ENCODE measurements around the gene HOXC6. TPM values are rescaled to one million over a fixed set of nuclear protein-coding genes. Genes with fewer than 3 reads are reported as not detected.

HOXC6 gene
- total and polyA plus RNA-seq, 2 experiments from 2014 or later = not detected

- H3K36me3 ChIP-seq = no peaks in the 10 kb centered on the region
- no peak overlapping the region for H3K4me3 ChIP-seq
- no peaks in the 10 kb centered on the region for H3K4me1 ChIP-seq (ENCODE audit: low read depth)
- H3K9me3 ChIP-seq (ENCODE audit: low read depth) = no peaks in the 10 kb centered on the region
- TF ChIP-seq, protein P1, sequence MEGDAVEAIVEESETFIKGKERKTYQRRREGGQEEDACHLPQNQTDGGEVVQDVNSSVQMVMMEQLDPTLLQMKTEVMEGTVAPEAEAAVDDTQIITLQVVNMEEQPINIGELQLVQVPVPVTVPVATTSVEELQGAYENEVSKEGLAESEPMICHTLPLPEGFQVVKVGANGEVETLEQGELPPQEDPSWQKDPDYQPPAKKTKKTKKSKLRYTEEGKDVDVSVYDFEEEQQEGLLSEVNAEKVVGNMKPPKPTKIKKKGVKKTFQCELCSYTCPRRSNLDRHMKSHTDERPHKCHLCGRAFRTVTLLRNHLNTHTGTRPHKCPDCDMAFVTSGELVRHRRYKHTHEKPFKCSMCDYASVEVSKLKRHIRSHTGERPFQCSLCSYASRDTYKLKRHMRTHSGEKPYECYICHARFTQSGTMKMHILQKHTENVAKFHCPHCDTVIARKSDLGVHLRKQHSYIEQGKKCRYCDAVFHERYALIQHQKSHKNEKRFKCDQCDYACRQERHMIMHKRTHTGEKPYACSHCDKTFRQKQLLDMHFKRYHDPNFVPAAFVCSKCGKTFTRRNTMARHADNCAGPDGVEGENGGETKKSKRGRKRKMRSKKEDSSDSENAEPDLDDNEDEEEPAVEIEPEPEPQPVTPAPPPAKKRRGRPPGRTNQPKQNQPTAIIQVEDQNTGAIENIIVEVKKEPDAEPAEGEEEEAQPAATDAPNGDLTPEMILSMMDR (IDR thresholded peaks at IDR 0.05; ENCODE audit: low read depth, low read length) = no peak
- no peak overlapping the region for H3K27ac ChIP-seq
- peaks cover 100% of the 10 kb centered on the region for H3K27me3 ChIP-seq
- no peak for DNase-seq (ENCODE audit: low read depth in 1 of 2, low spot score in 1 of 2)
These were observed 17.2 kb downstream of the HOXC6 start for GRCh38 chr12:54045401-54045800.

GRCh38 chr12:54045868-54046521, 17.8 kb downstream of the HOXC6 start:
- Histone ChIP-seq H3K36me3 (no peaks in the 10 kb centered on the region), H3K4me1 (ENCODE audit: low read depth) (no peaks in the 10 kb centered on the region), H3K9me3 (ENCODE audit: low read depth) (no peaks in the 10 kb centered on the region), H3K27me3 (peaks cover 100% of the 10 kb centered on the region), H3K4me3 (no peak overlapping the region), H3K27ac (no peak overlapping the region)
- TF ChIP-seq, protein P1 (IDR thresholded peaks at IDR 0.05; ENCODE audit: low read depth, low read length) = no peak
- no peak for DNase-seq (ENCODE audit: low read depth in 1 of 2, low spot score in 1 of 2)

DNA sequence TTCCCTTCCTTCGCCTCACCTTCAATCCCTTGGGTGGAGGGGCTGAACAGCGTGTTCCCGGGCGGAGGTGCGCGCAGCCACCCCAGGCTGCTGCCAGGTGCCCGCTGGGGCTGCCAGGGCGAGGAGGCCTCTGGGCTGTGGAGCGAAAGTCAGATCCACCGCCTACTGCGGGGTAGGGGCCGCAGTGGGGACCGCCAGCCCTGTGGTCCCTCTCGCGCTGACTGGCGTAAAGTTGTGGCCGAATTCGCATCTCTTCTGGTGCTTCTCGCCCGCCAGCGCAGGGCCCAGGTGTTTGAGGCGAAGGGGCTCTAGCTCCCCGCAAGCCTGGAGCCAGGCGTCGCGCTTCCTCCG, 18.5 kb downstream of the HOXC6 start:
- Histone ChIP-seq H3K9me3 (ENCODE audit: low read depth) (no peaks in the 10 kb centered on the region), H3K27me3 (peaks cover 100% of the 10 kb centered on the region), H3K4me3 (no peak overlapping the region), H3K27ac (no peak overlapping the region), H3K4me1 (ENCODE audit: low read depth) (no peaks in the 10 kb centered on the region), H3K36me3 (no peaks in the 10 kb centered on the region)
- DNase-seq (ENCODE audit: low read depth in 1 of 2, low spot score in 1 of 2) = no peak
- TF ChIP-seq, protein P1 (IDR thresholded peaks at IDR 0.05; ENCODE audit: low read depth, low read length) = no peak

DNA sequence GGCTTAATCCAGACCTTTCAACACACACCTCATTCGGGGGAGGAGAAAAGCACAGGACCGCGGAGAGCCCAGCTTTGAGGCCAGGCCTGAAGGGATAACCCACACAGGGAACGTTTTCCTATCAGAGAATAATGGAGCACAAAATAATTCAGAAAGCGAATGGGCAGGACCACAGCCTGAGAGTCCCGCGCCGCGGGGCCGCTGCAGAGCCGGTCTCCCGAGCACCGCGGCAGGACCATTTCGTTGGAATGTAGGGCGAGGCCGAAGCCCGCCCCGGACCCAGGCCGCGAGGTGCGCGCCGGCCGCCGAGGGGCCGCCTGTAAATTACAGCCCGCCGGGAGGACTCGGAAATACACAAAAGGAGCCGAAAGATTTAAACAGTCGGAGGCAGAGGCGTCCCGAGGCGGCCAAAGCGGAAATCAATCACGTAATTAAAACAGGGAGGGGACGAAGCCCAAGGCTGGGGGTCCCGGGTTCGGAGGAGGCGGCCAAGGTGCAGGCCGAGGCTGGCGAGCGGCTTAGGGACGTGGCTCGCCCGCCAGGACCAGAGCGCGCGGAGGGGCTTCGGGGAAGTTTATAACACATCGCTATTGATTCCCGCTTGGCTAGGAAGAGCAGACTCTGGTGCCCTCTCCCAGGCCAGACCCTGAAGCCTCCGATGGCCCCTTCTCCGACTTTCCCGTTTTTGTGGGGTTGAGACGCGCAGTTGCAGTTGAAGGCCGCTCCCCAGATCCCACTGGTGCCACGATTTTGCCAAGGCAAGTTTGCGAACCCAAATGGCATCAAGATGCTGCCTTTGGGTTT, 19.1 kb downstream of the HOXC6 start:
- no peaks in the 10 kb centered on the region for H3K4me1 ChIP-seq (ENCODE audit: low read depth)
- no peak overlapping the region for H3K27ac ChIP-seq
- no peak for DNase-seq (ENCODE audit: low read depth in 1 of 2, low spot score in 1 of 2)
- no peaks in the 10 kb centered on the region for H3K36me3 ChIP-seq
- H3K27me3 ChIP-seq = peaks cover 100% of the 10 kb centered on the region
- H3K4me3 ChIP-seq = no peak overlapping the region
- TF ChIP-seq, protein P1 (IDR thresholded peaks at IDR 0.05; ENCODE audit: low read depth, low read length) = no peak
- H3K9me3 ChIP-seq (ENCODE audit: low read depth) = no peaks in the 10 kb centered on the region

- H3K27me3 ChIP-seq = peaks cover 100% of the 10 kb centered on the region
- H3K4me1 ChIP-seq (ENCODE audit: low read depth) = no peaks in the 10 kb centered on the region
- H3K4me3 ChIP-seq = no peak overlapping the region
- H3K36me3 ChIP-seq = no peaks in the 10 kb centered on the region
- H3K27ac ChIP-seq = no peak overlapping the region
- TF ChIP-seq, protein P1 (IDR thresholded peaks at IDR 0.05; ENCODE audit: low read depth, low read length) = no peak
- DNase-seq (ENCODE audit: low read depth in 1 of 2, low spot score in 1 of 2) = no peak
- no peaks in the 10 kb centered on the region for H3K9me3 ChIP-seq (ENCODE audit: low read depth)
These were observed 19.7 kb downstream of the HOXC6 start for GRCh38 chr12:54047964-54048303.

Measured in cardiac muscle cell (in vitro differentiated cells and primary cell).